Vagina (tissue), 2 donors: Measurements from ENCODE around the gene MAPKBP1. TPM values are rescaled to one million over a fixed set of nuclear protein-coding genes. Genes with fewer than 3 reads are reported as not detected.
"Not testable (repeated sequence)": the region's sequence is repeated elsewhere in the genome, so short reads cannot be mapped to it uniquely, and the experiment has no call there.

ENCODE experiments used
- DNase-seq, 2 donors: peaks; one replicate each; pipeline ENCODE4 v3.0.0-alpha.2; 2017; ENCODE audit errors: extremely low spot score in 2 of 2
- H3K27ac ChIP-seq: fragments of 200-600 bp; sonication (generic); one replicate; pipeline ENCODE4 v1.5.1; 2019
- H3K27me3 ChIP-seq: fragments of 200-600 bp; sonication (generic); one replicate; pipeline ENCODE4 v1.5.1; 2019
- H3K36me3 ChIP-seq, 2 donors: fragments of 200-600 bp; sonication (generic); one replicate each; pipeline ENCODE4 v1.5.1; 2017 to 2019
- H3K4me1 ChIP-seq: fragments of 200-600 bp; sonication (generic); one replicate; pipeline ENCODE4 v1.5.1; 2019
- H3K4me3 ChIP-seq, 2 donors: fragments of 200-600 bp; sonication (generic); 1 replicate in 1 of 2; 2 replicates in 1 of 2; pipeline ENCODE4 v1.5.1; 2016 to 2019
- H3K9me3 ChIP-seq: fragments of 200-600 bp; sonication (generic); one replicate; pipeline ENCODE4 v1.5.1; 2019
- CTCF ChIP-seq, 3 experiments: fragments of 450-650 bp in 2 of 3; fragments of 200-600 bp in 1 of 3; sonication (generic) in 1 of 3; IDR thresholded peaks; one replicate each; pipeline ENCODE4 v1.5.1; 2017 to 2019; ENCODE audit warnings: antibody characterized with exemption in 3 of 3, mild to moderate bottlenecking in 2 of 3, moderate library complexity in 2 of 3
- POLR2A ChIP-seq, 2 donors: fragments of 450-650 bp; IDR thresholded peaks; one replicate each; pipeline ENCODE4 v1.6.1; 2017; ENCODE audit warnings: antibody characterized with exemption in 2 of 2, mild to moderate bottlenecking in 2 of 2, moderate library complexity in 2 of 2
- POLR2AphosphoS5 ChIP-seq, 2 donors: sonication (generic); formaldehyde crosslinking; IDR thresholded peaks; one replicate each; pipeline ENCODE4 v1.9.0; 2017; ENCODE audit warnings: antibody characterized with exemption in 2 of 2, mild to moderate bottlenecking in 2 of 2, low read depth in 1 of 2; ENCODE audit not compliant: insufficient read depth in 1 of 2
- intact Hi-C: fragments of 100-400 bp; cut with DNase I; formaldehyde crosslinking; loops from one replicate; pipeline ENCODE4 v1.15.1; 2023
- total RNA-seq: library from RNA; depleted of rRNA; stranded (reverse); fragments of >200 nt; gene quantifications from one replicate; pipeline ENCODE4 v1.2.3, GENCODE V29; 2016

Gene MAPKBP1
- total RNA-seq, 1 donor from 2014 or later: 35.8 TPM

- Histone ChIP-seq H3K36me3 (peaks cover 0 to 12% of the 10 kb centered on the region in 2 donors), H3K9me3 (no peaks in the 10 kb centered on the region), H3K4me1 (peaks cover 63% of the 10 kb centered on the region), H3K4me3 (peak overlapping the region; percentile 77 to 88), H3K27ac (peak overlapping the region; percentile 90), H3K27me3 (no peaks in the 10 kb centered on the region)
- DNase-seq: no peak
- TF ChIP-seq CTCF (IDR thresholded peaks at IDR 0.05): no peak
- TF ChIP-seq POLR2A (IDR thresholded peaks at IDR 0.05): no peak
- no peak for TF ChIP-seq POLR2AphosphoS5 (IDR thresholded peaks at IDR 0.05; ENCODE audit: insufficient read depth in 1 of 2, low read depth in 1 of 2)
- intact Hi-C loops: no loop called here
Measured at GRCh38 chr15:41828807-41829141, 54.5 kb downstream of the MAPKBP1 start.

GRCh38 chr15:41829959-41830646, 55.8 kb downstream of the MAPKBP1 start:
- Histone ChIP-seq H3K4me1 (peaks cover 70% of the 10 kb centered on the region), H3K4me3 (no peak overlapping the region)
- no peak for TF ChIP-seq POLR2AphosphoS5 (IDR thresholded peaks at IDR 0.05; ENCODE audit: insufficient read depth in 1 of 2, low read depth in 1 of 2)
- TF ChIP-seq POLR2A (IDR thresholded peaks at IDR 0.05): no peak
- no peak for TF ChIP-seq CTCF (IDR thresholded peaks at IDR 0.05)

GRCh38 chr15:41831291-41831690, 57.0 kb downstream of the MAPKBP1 start:
- H3K9me3 ChIP-seq, H3K4me3 ChIP-seq, intact Hi-C loops, H3K36me3 ChIP-seq, DNase-seq, H3K27me3 ChIP-seq: not testable (repeated sequence)
- Histone ChIP-seq H3K4me1 (peaks cover 70% of the 10 kb centered on the region), H3K27ac (peak overlapping the region; percentile 42)

More at GRCh38 chr15:41829959-41830646, 55.8 kb downstream of the MAPKBP1 start:
- H3K36me3 ChIP-seq: peaks cover 0 to 4% of the 10 kb centered on the region in 2 donors
- no peaks in the 10 kb centered on the region for H3K9me3 ChIP-seq
- intact Hi-C loops: no loop called here
- H3K27ac ChIP-seq: no peak overlapping the region
- H3K27me3 ChIP-seq: no peaks in the 10 kb centered on the region
- no peak for DNase-seq

GRCh38 chr15:41832208-41832607, 57.9 kb downstream of the MAPKBP1 start:
- Histone ChIP-seq H3K27ac (peak overlapping the region; percentile 42), H3K9me3 (no peaks in the 10 kb centered on the region), H3K36me3 (no peaks in the 10 kb centered on the region), H3K27me3 (no peaks in the 10 kb centered on the region), H3K4me1 (peaks cover 70% of the 10 kb centered on the region), H3K4me3 (no peak overlapping the region)
- intact Hi-C loops: no loop called here
- DNase-seq: no peak
- TF ChIP-seq CTCF (IDR thresholded peaks at IDR 0.05) (no peak), POLR2AphosphoS5 (IDR thresholded peaks at IDR 0.05; ENCODE audit: insufficient read depth in 1 of 2, low read depth in 1 of 2) (peak in 1 of 2 donors; percentile 6)

- Histone ChIP-seq H3K27ac (peak overlapping the region; percentile 42), H3K36me3 (no peaks in the 10 kb centered on the region), H3K27me3 (no peaks in the 10 kb centered on the region), H3K9me3 (no peaks in the 10 kb centered on the region), H3K4me3 (no peak overlapping the region), H3K4me1 (peaks cover 72% of the 10 kb centered on the region)
- no peak for TF ChIP-seq CTCF (IDR thresholded peaks at IDR 0.05)
- TF ChIP-seq POLR2AphosphoS5 (IDR thresholded peaks at IDR 0.05; ENCODE audit: insufficient read depth in 1 of 2, low read depth in 1 of 2): peak in 1 of 2 donors; percentile 85
- intact Hi-C loops: no loop called here
- no peak for DNase-seq
Measured at GRCh38 chr15:41832875-41833274, 58.6 kb downstream of the MAPKBP1 start.
